ENCODE measurements around the gene LCMT2.

LCMT2 gene

GRCh38 chr15:43330780-43331087 is 361 bp upstream of the LCMT2 start:
- WGBS = 5% methylated on average over 5 of the region's 7 CpGs

GRCh38 chr15:43329217-43329959 is 985 bp downstream of the LCMT2 start:
- peak overlapping the region; percentile 65 for H4K91ac ChIP-seq (ENCODE audit: low read length)
- WGBS = 25% methylated on average over 38 of the region's 38 CpGs

More at GRCh38 chr15:43330780-43331087, 361 bp upstream of the LCMT2 start:
- Histone ChIP-seq H3K4ac (ENCODE audit: low read depth in 1 of 2, low read length in 2 of 2) (peak overlapping the region in 1 of 2 experiments; percentile 57), H4K91ac (ENCODE audit: low read length) (peak overlapping the region; percentile 67), H2AFZ (ENCODE audit: low read depth, low read length) (peak overlapping the region; percentile 78), H2BK120ac (ENCODE audit: low read depth, low read length) (no peak overlapping the region), H3K36me3 (ENCODE audit: control insufficient read depth in 1 of 2, insufficient read depth in 2 of 2, low read depth in 1 of 2, low read length in 2 of 2) (peaks cover 0 to 37% of the 10 kb centered on the region in 2 experiments), H4K8ac (ENCODE audit: low read length) (peak overlapping the region; percentile 73), H3K27me3 (ENCODE audit: control insufficient read depth in 1 of 2, insufficient read depth in 1 of 2, low read length in 2 of 2) (no peaks in the 10 kb centered on the region), H3K79me1 (replicated peaks; ENCODE audit: low read length, poor library complexity, severe bottlenecking) (peaks cover 18% of the 10 kb centered on the region), H3K14ac (ENCODE audit: low read length in 2 of 2) (no peak overlapping the region), H3K4me3 (ENCODE audit: insufficient read depth in 1 of 2, low read depth in 1 of 2, low read length in 2 of 2) (peak overlapping the region; percentile 86 to 90), H3K23ac (ENCODE audit: low read length in 2 of 2) (no peak overlapping the region), H3K4me2 (ENCODE audit: low read length, poor library complexity, severe bottlenecking) (peak overlapping the region; percentile 57), H2BK5ac (ENCODE audit: low read depth, low read length, poor library complexity, severe bottlenecking) (no peak overlapping the region), H3K9ac (ENCODE audit: low read length) (peak overlapping the region; percentile 89), H3K27ac (ENCODE audit: low read length, poor library complexity, severe bottlenecking) (peak overlapping the region; percentile 34), H2AK5ac (ENCODE audit: low read length, severe bottlenecking) (no peak overlapping the region), H3K18ac (ENCODE audit: low read depth in 1 of 2, low read length in 2 of 2) (peak overlapping the region; percentile 59 to 85), H3K9me3 (ENCODE audit: control insufficient read depth, low read length) (no peaks in the 10 kb centered on the region), H3K4me1 (ENCODE audit: control insufficient read depth, insufficient read depth, low read depth, low read length) (peaks cover 10% of the 10 kb centered on the region), H2BK15ac (ENCODE audit: low read depth, poor library complexity, severe bottlenecking) (no peak overlapping the region), H2BK12ac (ENCODE audit: low read length in 2 of 2) (no peak overlapping the region)
- no peak for DNase-seq

GRCh38 chr15:43325039-43325684 is 5.2 kb downstream of the LCMT2 start:
- Histone ChIP-seq H4K91ac (ENCODE audit: low read length) (no peak overlapping the region), H2BK12ac (ENCODE audit: low read length in 2 of 2) (no peak overlapping the region), H3K4me1 (ENCODE audit: control insufficient read depth, insufficient read depth, low read depth, low read length) (peaks cover 10% of the 10 kb centered on the region), H3K4ac (ENCODE audit: low read depth in 1 of 2, low read length in 2 of 2) (no peak overlapping the region), H3K18ac (ENCODE audit: low read depth in 1 of 2, low read length in 2 of 2) (no peak overlapping the region), H3K4me3 (ENCODE audit: insufficient read depth in 1 of 2, low read depth in 1 of 2, low read length in 2 of 2) (no peak overlapping the region), H2BK5ac (ENCODE audit: low read depth, low read length, poor library complexity, severe bottlenecking) (no peak overlapping the region), H3K9me3 (ENCODE audit: control insufficient read depth, low read length) (no peaks in the 10 kb centered on the region), H3K27ac (ENCODE audit: low read length, poor library complexity, severe bottlenecking) (no peak overlapping the region), H2AK5ac (ENCODE audit: low read length, severe bottlenecking) (no peak overlapping the region), H2BK15ac (ENCODE audit: low read depth, poor library complexity, severe bottlenecking) (no peak overlapping the region), H3K36me3 (ENCODE audit: control insufficient read depth in 1 of 2, insufficient read depth in 2 of 2, low read depth in 1 of 2, low read length in 2 of 2) (peaks cover 0 to 17% of the 10 kb centered on the region in 2 experiments), H3K79me1 (replicated peaks; ENCODE audit: low read length, poor library complexity, severe bottlenecking) (peaks cover 14% of the 10 kb centered on the region), H3K23ac (ENCODE audit: low read length in 2 of 2) (no peak overlapping the region), H2AFZ (ENCODE audit: low read depth, low read length) (no peak overlapping the region), H2BK120ac (ENCODE audit: low read depth, low read length) (no peak overlapping the region), H4K8ac (ENCODE audit: low read length) (no peak overlapping the region), H3K4me2 (ENCODE audit: low read length, poor library complexity, severe bottlenecking) (no peak overlapping the region), H3K9ac (ENCODE audit: low read length) (no peak overlapping the region), H3K27me3 (ENCODE audit: control insufficient read depth in 1 of 2, insufficient read depth in 1 of 2, low read length in 2 of 2) (peaks cover 0 to 4% of the 10 kb centered on the region in 2 experiments), H3K14ac (ENCODE audit: low read length in 2 of 2) (no peak overlapping the region)
- WGBS = 82% methylated on average over 5 of the region's 6 CpGs
- DNase-seq = no peak

More at GRCh38 chr15:43329217-43329959, 985 bp downstream of the LCMT2 start:
- peaks cover 18% of the 10 kb centered on the region for H3K79me1 ChIP-seq (replicated peaks; ENCODE audit: low read length, poor library complexity, severe bottlenecking)
- H3K14ac ChIP-seq (ENCODE audit: low read length in 2 of 2) = peak overlapping the region in 1 of 2 experiments; percentile 87
- H3K4me3 ChIP-seq (ENCODE audit: insufficient read depth in 1 of 2, low read depth in 1 of 2, low read length in 2 of 2) = peak overlapping the region; percentile 86 to 90
- H2BK15ac ChIP-seq (ENCODE audit: low read depth, poor library complexity, severe bottlenecking) = peak overlapping the region; percentile 9
- peaks cover 10% of the 10 kb centered on the region for H3K4me1 ChIP-seq (ENCODE audit: control insufficient read depth, insufficient read depth, low read depth, low read length)
- no peak for DNase-seq
- peak overlapping the region; percentile 99 for H4K8ac ChIP-seq (ENCODE audit: low read length)
- peak overlapping the region; percentile 62 for H2AFZ ChIP-seq (ENCODE audit: low read depth, low read length)
- no peaks in the 10 kb centered on the region for H3K27me3 ChIP-seq (ENCODE audit: control insufficient read depth in 1 of 2, insufficient read depth in 1 of 2, low read length in 2 of 2)
- peak overlapping the region; percentile 52 to 91 for H3K4ac ChIP-seq (ENCODE audit: low read depth in 1 of 2, low read length in 2 of 2)
- H3K9me3 ChIP-seq (ENCODE audit: control insufficient read depth, low read length) = no peaks in the 10 kb centered on the region
- H3K9ac ChIP-seq (ENCODE audit: low read length) = peak overlapping the region; percentile 89
- no peak overlapping the region for H2BK5ac ChIP-seq (ENCODE audit: low read depth, low read length, poor library complexity, severe bottlenecking)
- peak overlapping the region; percentile 90 for H3K27ac ChIP-seq (ENCODE audit: low read length, poor library complexity, severe bottlenecking)
- H3K23ac ChIP-seq (ENCODE audit: low read length in 2 of 2) = no peak overlapping the region
- H3K4me2 ChIP-seq (ENCODE audit: low read length, poor library complexity, severe bottlenecking) = peak overlapping the region; percentile 57
- peak overlapping the region; percentile 12 for H2AK5ac ChIP-seq (ENCODE audit: low read length, severe bottlenecking)
- peak overlapping the region; percentile 46 to 67 for H3K18ac ChIP-seq (ENCODE audit: low read depth in 1 of 2, low read length in 2 of 2)
- peak overlapping the region in 1 of 2 experiments; percentile 37 for H2BK12ac ChIP-seq (ENCODE audit: low read length in 2 of 2)
- H2BK120ac ChIP-seq (ENCODE audit: low read depth, low read length) = no peak overlapping the region
- peaks cover 0 to 26% of the 10 kb centered on the region in 2 experiments for H3K36me3 ChIP-seq (ENCODE audit: control insufficient read depth in 1 of 2, insufficient read depth in 2 of 2, low read depth in 1 of 2, low read length in 2 of 2)

GRCh38 chr15:43318990-43319771 is 11.2 kb downstream of the LCMT2 start:
- Histone ChIP-seq H3K36me3 (ENCODE audit: control insufficient read depth in 1 of 2, insufficient read depth in 2 of 2, low read depth in 1 of 2, low read length in 2 of 2) (no peaks in the 10 kb centered on the region), H3K4me1 (ENCODE audit: control insufficient read depth, insufficient read depth, low read depth, low read length) (peaks cover 2% of the 10 kb centered on the region), H2AK5ac (ENCODE audit: low read length, severe bottlenecking) (no peak overlapping the region), H2BK120ac (ENCODE audit: low read depth, low read length) (no peak overlapping the region), H2BK15ac (ENCODE audit: low read depth, poor library complexity, severe bottlenecking) (no peak overlapping the region), H3K18ac (ENCODE audit: low read depth in 1 of 2, low read length in 2 of 2) (no peak overlapping the region), H2AFZ (ENCODE audit: low read depth, low read length) (no peak overlapping the region), H3K4me3 (ENCODE audit: insufficient read depth in 1 of 2, low read depth in 1 of 2, low read length in 2 of 2) (no peak overlapping the region), H3K27me3 (ENCODE audit: control insufficient read depth in 1 of 2, insufficient read depth in 1 of 2, low read length in 2 of 2) (peaks cover 0 to 25% of the 10 kb centered on the region in 2 experiments), H2BK12ac (ENCODE audit: low read length in 2 of 2) (no peak overlapping the region), H3K9me3 (ENCODE audit: control insufficient read depth, low read length) (no peaks in the 10 kb centered on the region), H4K8ac (ENCODE audit: low read length) (no peak overlapping the region), H3K9ac (ENCODE audit: low read length) (no peak overlapping the region), H3K4me2 (ENCODE audit: low read length, poor library complexity, severe bottlenecking) (no peak overlapping the region), H3K27ac (ENCODE audit: low read length, poor library complexity, severe bottlenecking) (no peak overlapping the region), H3K4ac (ENCODE audit: low read depth in 1 of 2, low read length in 2 of 2) (no peak overlapping the region), H2BK5ac (ENCODE audit: low read depth, low read length, poor library complexity, severe bottlenecking) (no peak overlapping the region), H3K79me1 (replicated peaks; ENCODE audit: low read length, poor library complexity, severe bottlenecking) (no peaks in the 10 kb centered on the region), H3K23ac (ENCODE audit: low read length in 2 of 2) (no peak overlapping the region), H4K91ac (ENCODE audit: low read length) (no peak overlapping the region), H3K14ac (ENCODE audit: low read length in 2 of 2) (no peak overlapping the region)
- 74% methylated on average over 4 of the region's 4 CpGs for WGBS
- no peak for DNase-seq

All from mesenchymal stem cell (in vitro differentiated cells and primary cell).